Endothelial cell of umbilical vein (primary cell): ENCODE measurements around the gene CCL14. TPM values are rescaled to one million over a fixed set of nuclear protein-coding genes. Genes with fewer than 3 reads are reported as not detected.

Source experiments
- BruUV-seq: library from RNA; stranded (reverse); fragments of 400-500 nt; replicated peaks from 2 replicates; lab custom pipeline; 2021; lab: Mats Ljungman, UMichigan
- CTCF ChIA-PET: fragments of 300-600, 350-600 bp; sonication (Branson Sonifier 250); formaldehyde crosslinking; loops from one replicate; lab custom pipeline; 2021; ENCODE audit warnings: antibody characterized with exemption, inconsistent platforms; lab: Charles Lee
- POLR2A ChIA-PET: fragments of 300-600, 350-600 bp; sonication (Branson Sonifier 250); formaldehyde crosslinking; loops from one replicate; lab custom pipeline; 2021; ENCODE audit warnings: antibody characterized with exemption, inconsistent platforms; lab: Charles Lee
- DNase-seq: peaks from one replicate; pipeline ENCODE4 v3.0.0-alpha.2; 2011; ENCODE audit warnings: low read depth, low spot score
- FAIRE-seq: peaks from 2 replicates; lab custom pipeline; 2011; peaks lifted over from hg19 to GRCh38; lab: Jason Lieb, UNC
- H2AFZ ChIP-seq: 2 replicates; pipeline ENCODE4 v1.6.0; 2012; ENCODE audit warnings: low read depth, low read length, control low read depth, inconsistent platforms
- H3K27ac ChIP-seq: 2 replicates; pipeline ENCODE4 v1.5.1; 2011; ENCODE audit warnings: low read depth, mild to moderate bottlenecking, control low read depth, low read length, moderate library complexity; ENCODE audit not compliant: insufficient read depth
- H3K27me3 ChIP-seq, 2 experiments: 2 replicates each; pipeline versions ENCODE4 v1.6.0 to v1.6.1; 2011; ENCODE audit warnings: low read length in 2 of 2, mixed read lengths in 1 of 2; ENCODE audit not compliant: control insufficient read depth in 2 of 2, insufficient read depth in 2 of 2
- H3K36me3 ChIP-seq, 2 experiments: 2 replicates in 1 of 2; 3 replicates in 1 of 2; pipeline ENCODE4 v1.5.1; 2011; ENCODE audit warnings: low read length in 2 of 2, mild to moderate bottlenecking in 1 of 2, moderate library complexity in 1 of 2; ENCODE audit not compliant: control insufficient read depth in 2 of 2, insufficient read depth in 2 of 2; ENCODE audit errors: extremely low read depth in 1 of 2
- H3K4me1 ChIP-seq: 3 replicates; pipeline ENCODE4 v1.5.1; 2011; ENCODE audit warnings: mild to moderate bottlenecking, low read length; ENCODE audit not compliant: control insufficient read depth, insufficient read depth; ENCODE audit errors: extremely low read depth
- H3K4me2 ChIP-seq: 2 replicates; pipeline ENCODE4 v1.6.1; 2011; ENCODE audit warnings: low read length, control low read depth, mixed read lengths; ENCODE audit not compliant: insufficient read depth
- H3K4me3 ChIP-seq, 3 experiments: fragments of 200-600 bp in 1 of 3; sonication (generic), shearing (Covaris generic) in 1 of 3; replicated peaks in 1 of 3; 2 replicates each; pipeline ENCODE4 v1.5.1; 2011 to 2016; ENCODE audit warnings: control low read depth in 3 of 3, low read length in 3 of 3, mild to moderate bottlenecking in 2 of 3, inconsistent platforms in 1 of 3, low read depth in 1 of 3, moderate library complexity in 1 of 3; ENCODE audit not compliant: insufficient read depth in 1 of 3
- H3K79me2 ChIP-seq: 2 replicates; pipeline ENCODE4 v1.6.0; 2012; ENCODE audit warnings: low read length, inconsistent platforms; ENCODE audit not compliant: control insufficient read depth, insufficient read depth
- H3K9ac ChIP-seq: replicated peaks from 2 replicates; pipeline ENCODE3; 2011; ENCODE audit warnings: low read length, control low read depth; ENCODE audit not compliant: insufficient read depth; ENCODE audit errors: extremely low read depth
- H3K9me1 ChIP-seq: replicated peaks from 3 replicates; pipeline ENCODE4 v1.6.0; 2011; ENCODE audit warnings: mild to moderate bottlenecking, low read length; ENCODE audit not compliant: control insufficient read depth, insufficient read depth; ENCODE audit errors: extremely low read depth
- H3K9me3 ChIP-seq: replicated peaks from 2 replicates; pipeline ENCODE4 v1.5.1; 2012; ENCODE audit warnings: low read length, inconsistent platforms; ENCODE audit not compliant: control insufficient read depth, insufficient read depth
- H4K20me1 ChIP-seq: replicated peaks from 2 replicates; pipeline ENCODE3; 2011; ENCODE audit warnings: mild to moderate bottlenecking, low read length; ENCODE audit not compliant: control insufficient read depth, insufficient read depth; ENCODE audit errors: extremely low read depth
- EZH2 ChIP-seq: IDR thresholded peaks from 2 replicates; pipeline ENCODE4 v1.6.1; 2012; ENCODE audit warnings: borderline replicate concordance, low read depth, mild to moderate bottlenecking, moderate library complexity, low read length, inconsistent platforms; ENCODE audit not compliant: severe bottlenecking
- FOS ChIP-seq: IDR thresholded peaks from 2 replicates; pipeline ENCODE4 v1.6.1; 2011; ENCODE audit warnings: mild to moderate bottlenecking, low read length, moderate library complexity, borderline replicate concordance; ENCODE audit not compliant: insufficient read depth
- GATA2 ChIP-seq: IDR thresholded peaks from 2 replicates; pipeline ENCODE4 v1.7.0; 2011; ENCODE audit warnings: low read depth, mild to moderate bottlenecking, moderate library complexity, mixed read lengths, low read length; ENCODE audit not compliant: insufficient read length, insufficient read depth
- JUN ChIP-seq: IDR thresholded peaks from 2 replicates; pipeline ENCODE4 v1.6.1; 2011; ENCODE audit warnings: borderline replicate concordance, low read depth; ENCODE audit not compliant: insufficient read length, insufficient read depth
- MAX ChIP-seq: IDR thresholded peaks from 2 replicates; pipeline ENCODE4 v1.6.1; 2011; ENCODE audit not compliant: insufficient read depth, insufficient read length
- MYC ChIP-seq: IDR thresholded peaks from one replicate; pipeline ENCODE4 v1.6.1; 2011; ENCODE audit warnings: mild to moderate bottlenecking, low read depth, low read length
- POLR2A ChIP-seq: IDR thresholded peaks from 2 replicates; pipeline ENCODE4 v1.6.1; 2012; ENCODE audit warnings: low read depth, mild to moderate bottlenecking, control low read depth, low read length
- POLR2AphosphoS5 ChIP-seq: IDR thresholded peaks from 2 replicates; pipeline ENCODE4 v1.6.1; 2012; ENCODE audit warnings: low read depth, mild to moderate bottlenecking, control low read depth, low read length, moderate library complexity; ENCODE audit not compliant: insufficient read depth
- dilution Hi-C: fragments of 300-500 bp; cut with MboI; formaldehyde crosslinking; loops from one replicate; pipeline ENCODE4 v1.15.0; 2019; ENCODE audit warnings: low sequenced_read_pairs; ENCODE audit not compliant: extremely low pct_ligation_motif_present
- intact Hi-C: fragments of 100-400 bp; cut with micrococcal nuclease; formaldehyde crosslinking; loops from one replicate; pipeline ENCODE4 v1.10.0; 2022
- polyA plus RNA-seq, 4 experiments: library from polyadenylated mRNA; depleted of rRNA in 3 of 4; stranded (reverse) in 3 of 4; unstranded in 1 of 4; fragments of >200 nt; gene quantifications; 2 replicates each; pipeline versions ENCODE4 v1.2.1 to v1.2.3, GENCODE V29; 2011 to 2012; ENCODE audit warnings: missing spikeins in 1 of 4
- total RNA-seq: library from RNA; stranded (reverse); gene quantifications from 2 replicates; pipeline ENCODE4 v1.2.3, GENCODE V29; 2021
- TF ChIP-seq, protein P1 (sequence below), 2 donors: IDR thresholded peaks; 1 replicate in 1 of 2; 2 replicates in 1 of 2; pipeline ENCODE4 v1.5.1; 2011; ENCODE audit warnings: low read length in 2 of 2, mild to moderate bottlenecking in 2 of 2, moderate library complexity in 2 of 2, control low read depth in 1 of 2, inconsistent platforms in 1 of 2, low read depth in 1 of 2; ENCODE audit not compliant: insufficient read depth in 1 of 2; ENCODE audit errors: extremely low read depth in 1 of 2

CCL14 gene
- total and polyA plus RNA-seq, 2 donors (not counting 3 experiments of a cell fraction or from before 2014, with no cell fraction given) = 21.3 to 25.8 TPM

GRCh38 chr17:35972535-35972934 is 14.0 kb downstream of the CCL14 start:
- Histone ChIP-seq H3K9me1 (no peaks in the 10 kb centered on the region), H3K27ac (peak overlapping the region; percentile 56), H3K4me1 (peaks cover 36% of the 10 kb centered on the region), H3K27me3 (no peaks in the 10 kb centered on the region), H3K4me2 (no peak overlapping the region), H4K20me1 (no peaks in the 10 kb centered on the region), H3K4me3 (no peak overlapping the region), H3K36me3 (no peaks in the 10 kb centered on the region), H2AFZ (peak overlapping the region; percentile 7), H3K9ac (no peak overlapping the region), H3K79me2 (no peaks in the 10 kb centered on the region), H3K9me3 (no peaks in the 10 kb centered on the region)
- dilution Hi-C loops = no loop called here
- FAIRE-seq (no peak), DNase-seq (no peak)
- CTCF ChIA-PET = interaction anchor here (0.7 to 13.0 kb wide), 7 partner anchors 9 to 176 kb away, joined by 3 to 467 read pairs (median 5); no protein-coding TSS in a partner anchor
- BruUV-seq = no TSS peak
- intact Hi-C loops = no loop called here
- TF ChIP-seq JUN = no peak
- TF ChIP-seq EZH2 = no peak
- no peak for TF ChIP-seq MAX
- TF ChIP-seq MYC = no peak
- TF ChIP-seq FOS = no peak
- TF ChIP-seq POLR2A = no peak
- no peak for TF ChIP-seq POLR2AphosphoS5
- TF ChIP-seq GATA2 = no peak
- TF ChIP-seq, protein P1, sequence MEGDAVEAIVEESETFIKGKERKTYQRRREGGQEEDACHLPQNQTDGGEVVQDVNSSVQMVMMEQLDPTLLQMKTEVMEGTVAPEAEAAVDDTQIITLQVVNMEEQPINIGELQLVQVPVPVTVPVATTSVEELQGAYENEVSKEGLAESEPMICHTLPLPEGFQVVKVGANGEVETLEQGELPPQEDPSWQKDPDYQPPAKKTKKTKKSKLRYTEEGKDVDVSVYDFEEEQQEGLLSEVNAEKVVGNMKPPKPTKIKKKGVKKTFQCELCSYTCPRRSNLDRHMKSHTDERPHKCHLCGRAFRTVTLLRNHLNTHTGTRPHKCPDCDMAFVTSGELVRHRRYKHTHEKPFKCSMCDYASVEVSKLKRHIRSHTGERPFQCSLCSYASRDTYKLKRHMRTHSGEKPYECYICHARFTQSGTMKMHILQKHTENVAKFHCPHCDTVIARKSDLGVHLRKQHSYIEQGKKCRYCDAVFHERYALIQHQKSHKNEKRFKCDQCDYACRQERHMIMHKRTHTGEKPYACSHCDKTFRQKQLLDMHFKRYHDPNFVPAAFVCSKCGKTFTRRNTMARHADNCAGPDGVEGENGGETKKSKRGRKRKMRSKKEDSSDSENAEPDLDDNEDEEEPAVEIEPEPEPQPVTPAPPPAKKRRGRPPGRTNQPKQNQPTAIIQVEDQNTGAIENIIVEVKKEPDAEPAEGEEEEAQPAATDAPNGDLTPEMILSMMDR (IDR thresholded peaks at IDR 0.05; ENCODE audit: extremely low read depth in 1 of 2, insufficient read depth in 1 of 2, low read depth in 1 of 2, low read length in 2 of 2) = no peak
- POLR2A ChIA-PET = interaction anchor here (1.6 kb wide), 1 partner anchor 100 kb away, joined by 5 read pairs; no protein-coding TSS in a partner anchor
